ENCODE measurements around the gene PCSK6.

Gene PCSK6

DNA sequence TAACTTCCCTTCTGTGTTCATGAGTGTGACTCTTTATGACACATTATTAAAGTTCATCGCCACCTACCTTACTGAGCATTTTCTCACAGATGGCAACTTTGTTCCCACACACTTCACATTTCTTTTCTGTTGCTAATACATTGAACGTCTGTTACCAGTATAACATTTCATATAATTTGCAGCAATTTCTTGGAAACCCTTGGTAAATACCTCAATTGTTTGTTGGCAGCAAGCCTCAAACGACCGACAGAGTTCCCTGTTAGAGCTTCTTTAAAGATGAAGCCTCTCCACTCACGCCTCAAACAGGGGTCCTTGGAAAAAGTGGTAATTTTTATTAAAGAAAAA lies 234.5 kb downstream of the PCSK6 start:
- TF ChIP-seq ZFP30 (CRISPR knock-in tag; IDR thresholded peaks at IDR 0.05) (no peak), ARNTL (CRISPR knock-in tag; IDR thresholded peaks at IDR 0.05; ENCODE audit: borderline replicate concordance, low read depth) (no peak), ZFP3 (CRISPR knock-in tag; IDR thresholded peaks at IDR 0.05) (no peak), ZC3H10 (CRISPR knock-in tag; IDR thresholded peaks at IDR 0.05) (no peak), RARB (CRISPR knock-in tag; IDR thresholded peaks at IDR 0.05) (no peak), TCF4 (CRISPR knock-in tag; IDR thresholded peaks at IDR 0.05; ENCODE audit: borderline replicate concordance) (no peak), GLIS3 (CRISPR knock-in tag; IDR thresholded peaks at IDR 0.05) (no peak), BACH2 (CRISPR knock-in tag; IDR thresholded peaks at IDR 0.05; ENCODE audit: borderline replicate concordance) (no peak), ZNF70 (CRISPR knock-in tag; IDR thresholded peaks at IDR 0.05) (no peak), ESRRG (CRISPR knock-in tag; IDR thresholded peaks at IDR 0.05) (no peak), OSR1 (CRISPR knock-in tag; IDR thresholded peaks at IDR 0.05) (no peak)
- TF ChIP-seq, protein P1, sequence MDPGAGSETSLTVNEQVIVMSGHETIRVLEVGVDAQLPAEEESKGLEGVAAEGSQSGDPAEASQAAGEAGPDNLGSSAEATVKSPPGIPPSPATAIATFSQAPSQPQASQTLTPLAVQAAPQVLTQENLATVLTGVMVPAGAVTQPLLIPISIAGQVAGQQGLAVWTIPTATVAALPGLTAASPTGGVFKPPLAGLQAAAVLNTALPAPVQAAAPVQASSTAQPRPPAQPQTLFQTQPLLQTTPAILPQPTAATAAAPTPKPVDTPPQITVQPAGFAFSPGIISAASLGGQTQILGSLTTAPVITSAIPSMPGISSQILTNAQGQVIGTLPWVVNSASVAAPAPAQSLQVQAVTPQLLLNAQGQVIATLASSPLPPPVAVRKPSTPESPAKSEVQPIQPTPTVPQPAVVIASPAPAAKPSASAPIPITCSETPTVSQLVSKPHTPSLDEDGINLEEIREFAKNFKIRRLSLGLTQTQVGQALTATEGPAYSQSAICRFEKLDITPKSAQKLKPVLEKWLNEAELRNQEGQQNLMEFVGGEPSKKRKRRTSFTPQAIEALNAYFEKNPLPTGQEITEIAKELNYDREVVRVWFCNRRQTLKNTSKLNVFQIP (CRISPR knock-in tag; IDR thresholded peaks at IDR 0.05; ENCODE audit: borderline replicate concordance, low read depth): no peak
- TF ChIP-seq, protein P2, sequence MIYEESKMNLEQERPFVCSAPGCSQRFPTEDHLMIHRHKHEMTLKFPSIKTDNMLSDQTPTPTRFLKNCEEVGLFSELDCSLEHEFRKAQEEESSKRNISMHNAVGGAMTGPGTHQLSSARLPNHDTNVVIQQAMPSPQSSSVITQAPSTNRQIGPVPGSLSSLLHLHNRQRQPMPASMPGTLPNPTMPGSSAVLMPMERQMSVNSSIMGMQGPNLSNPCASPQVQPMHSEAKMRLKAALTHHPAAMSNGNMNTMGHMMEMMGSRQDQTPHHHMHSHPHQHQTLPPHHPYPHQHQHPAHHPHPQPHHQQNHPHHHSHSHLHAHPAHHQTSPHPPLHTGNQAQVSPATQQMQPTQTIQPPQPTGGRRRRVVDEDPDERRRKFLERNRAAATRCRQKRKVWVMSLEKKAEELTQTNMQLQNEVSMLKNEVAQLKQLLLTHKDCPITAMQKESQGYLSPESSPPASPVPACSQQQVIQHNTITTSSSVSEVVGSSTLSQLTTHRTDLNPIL (CRISPR knock-in tag; IDR thresholded peaks at IDR 0.05; ENCODE audit: low read depth): no peak
- TF ChIP-seq, protein P3, sequence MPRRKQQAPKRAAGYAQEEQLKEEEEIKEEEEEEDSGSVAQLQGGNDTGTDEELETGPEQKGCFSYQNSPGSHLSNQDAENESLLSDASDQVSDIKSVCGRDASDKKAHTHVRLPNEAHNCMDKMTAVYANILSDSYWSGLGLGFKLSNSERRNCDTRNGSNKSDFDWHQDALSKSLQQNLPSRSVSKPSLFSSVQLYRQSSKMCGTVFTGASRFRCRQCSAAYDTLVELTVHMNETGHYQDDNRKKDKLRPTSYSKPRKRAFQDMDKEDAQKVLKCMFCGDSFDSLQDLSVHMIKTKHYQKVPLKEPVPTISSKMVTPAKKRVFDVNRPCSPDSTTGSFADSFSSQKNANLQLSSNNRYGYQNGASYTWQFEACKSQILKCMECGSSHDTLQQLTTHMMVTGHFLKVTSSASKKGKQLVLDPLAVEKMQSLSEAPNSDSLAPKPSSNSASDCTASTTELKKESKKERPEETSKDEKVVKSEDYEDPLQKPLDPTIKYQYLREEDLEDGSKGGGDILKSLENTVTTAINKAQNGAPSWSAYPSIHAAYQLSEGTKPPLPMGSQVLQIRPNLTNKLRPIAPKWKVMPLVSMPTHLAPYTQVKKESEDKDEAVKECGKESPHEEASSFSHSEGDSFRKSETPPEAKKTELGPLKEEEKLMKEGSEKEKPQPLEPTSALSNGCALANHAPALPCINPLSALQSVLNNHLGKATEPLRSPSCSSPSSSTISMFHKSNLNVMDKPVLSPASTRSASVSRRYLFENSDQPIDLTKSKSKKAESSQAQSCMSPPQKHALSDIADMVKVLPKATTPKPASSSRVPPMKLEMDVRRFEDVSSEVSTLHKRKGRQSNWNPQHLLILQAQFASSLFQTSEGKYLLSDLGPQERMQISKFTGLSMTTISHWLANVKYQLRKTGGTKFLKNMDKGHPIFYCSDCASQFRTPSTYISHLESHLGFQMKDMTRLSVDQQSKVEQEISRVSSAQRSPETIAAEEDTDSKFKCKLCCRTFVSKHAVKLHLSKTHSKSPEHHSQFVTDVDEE (CRISPR knock-in tag; IDR thresholded peaks at IDR 0.05): no peak
- no peak for ATAC-seq

DNA sequence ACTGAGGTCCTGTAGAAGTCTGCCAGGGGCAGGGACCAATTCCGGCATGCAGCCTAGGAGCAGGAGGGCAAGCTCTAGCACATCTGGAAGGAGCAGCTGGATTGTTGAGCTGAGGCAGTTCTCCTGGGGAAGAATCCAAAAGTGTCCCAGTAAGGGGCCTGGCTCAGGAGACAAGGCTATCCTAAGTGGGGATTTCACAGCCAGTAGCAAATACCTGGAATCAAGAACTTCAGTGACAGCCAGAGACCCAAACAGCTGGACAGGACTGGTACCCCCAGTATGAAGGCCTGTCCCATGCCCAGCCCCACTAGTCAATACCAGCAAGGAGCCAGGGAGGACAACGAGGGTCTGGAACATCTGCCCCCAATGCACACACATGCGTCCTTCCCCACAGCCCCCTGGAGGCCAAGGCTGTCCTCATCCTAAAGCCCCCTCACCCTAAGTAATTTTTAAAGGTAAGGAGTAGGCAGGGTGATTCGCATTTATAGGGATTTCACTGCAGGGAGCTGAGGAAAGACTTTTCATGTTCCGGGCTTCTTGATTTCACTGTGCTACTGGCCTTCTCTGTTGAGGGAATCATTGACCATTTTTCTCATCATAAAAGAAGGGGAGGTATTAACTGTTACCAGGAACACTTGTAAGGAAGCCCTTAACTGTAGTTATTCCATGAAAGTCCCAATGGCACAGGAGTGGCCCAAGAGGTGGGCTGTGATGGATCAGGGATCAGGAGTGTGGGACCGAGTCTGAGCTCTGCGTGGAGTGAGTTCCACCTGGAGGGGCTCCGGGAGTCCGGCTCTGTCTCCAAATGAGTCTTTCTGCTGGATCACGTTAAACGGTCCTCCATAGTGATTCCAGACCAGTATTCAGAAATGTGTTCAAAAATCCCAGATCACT lies 235.1 kb downstream of the PCSK6 start:
- no peak for TF ChIP-seq ZFP3 (CRISPR knock-in tag; IDR thresholded peaks at IDR 0.05)
- TF ChIP-seq ZNF8 (CRISPR knock-in tag; IDR thresholded peaks at IDR 0.05): no peak
- TF ChIP-seq, protein P4, sequence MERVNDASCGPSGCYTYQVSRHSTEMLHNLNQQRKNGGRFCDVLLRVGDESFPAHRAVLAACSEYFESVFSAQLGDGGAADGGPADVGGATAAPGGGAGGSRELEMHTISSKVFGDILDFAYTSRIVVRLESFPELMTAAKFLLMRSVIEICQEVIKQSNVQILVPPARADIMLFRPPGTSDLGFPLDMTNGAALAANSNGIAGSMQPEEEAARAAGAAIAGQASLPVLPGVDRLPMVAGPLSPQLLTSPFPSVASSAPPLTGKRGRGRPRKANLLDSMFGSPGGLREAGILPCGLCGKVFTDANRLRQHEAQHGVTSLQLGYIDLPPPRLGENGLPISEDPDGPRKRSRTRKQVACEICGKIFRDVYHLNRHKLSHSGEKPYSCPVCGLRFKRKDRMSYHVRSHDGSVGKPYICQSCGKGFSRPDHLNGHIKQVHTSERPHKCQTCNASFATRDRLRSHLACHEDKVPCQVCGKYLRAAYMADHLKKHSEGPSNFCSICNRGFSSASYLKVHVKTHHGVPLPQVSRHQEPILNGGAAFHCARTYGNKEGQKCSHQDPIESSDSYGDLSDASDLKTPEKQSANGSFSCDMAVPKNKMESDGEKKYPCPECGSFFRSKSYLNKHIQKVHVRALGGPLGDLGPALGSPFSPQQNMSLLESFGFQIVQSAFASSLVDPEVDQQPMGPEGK (CRISPR knock-in tag; IDR thresholded peaks at IDR 0.05; ENCODE audit: borderline replicate concordance): no peak
- no peak for TF ChIP-seq TCF4 (CRISPR knock-in tag; IDR thresholded peaks at IDR 0.05; ENCODE audit: borderline replicate concordance)
- TF ChIP-seq, protein P1 (CRISPR knock-in tag; IDR thresholded peaks at IDR 0.05; ENCODE audit: borderline replicate concordance, low read depth): no peak
- TF ChIP-seq PPARA (CRISPR knock-in tag; IDR thresholded peaks at IDR 0.05; ENCODE audit: borderline replicate concordance): no peak
- TF ChIP-seq ESRRG (CRISPR knock-in tag; IDR thresholded peaks at IDR 0.05): no peak
- ATAC-seq: no peak

Measured in SK-N-SH treated with all-trans-retinoic acid at 6 μM for 48 hours (cell line).